ENCODE measurements around the gene TSTD2.

TSTD2 gene

GRCh38 chr9:97557606-97558095 lies 75.5 kb downstream of the TSTD2 start:
- TF ChIP-seq CTCF (conservative IDR thresholded peaks at IDR 0.05; ENCODE audit: low read depth, low read length): no peak
- H4K20me1 ChIP-seq (ENCODE audit: insufficient read depth): no peaks in the 10 kb centered on the region
- no peaks in the 10 kb centered on the region for H3K79me2 ChIP-seq (ENCODE audit: insufficient read depth, low read depth)
- peak overlapping the region; percentile 86; the same call in 1 of the 2 replicates for H3K27ac ChIP-seq
- no peak overlapping the region for H3K9ac ChIP-seq
- no peak overlapping the region for H3K4me3 ChIP-seq (IDR thresholded peaks at IDR 0.05; ENCODE audit: insufficient read depth, low read depth, low read length)
- peak overlapping the region; percentile 36 for H3K4me2 ChIP-seq
- peaks cover 45% of the 10 kb centered on the region for H3K4me1 ChIP-seq (ENCODE audit: low read depth, poor library complexity, severe bottlenecking)
- no peaks in the 10 kb centered on the region for H3K36me3 ChIP-seq (ENCODE audit: insufficient read depth)
- H2AFZ ChIP-seq (ENCODE audit: low read depth): no peak overlapping the region
- H3K27me3 ChIP-seq (ENCODE audit: insufficient read depth, low read depth): no peaks in the 10 kb centered on the region

- Histone ChIP-seq H3K27me3 (ENCODE audit: insufficient read depth, low read depth) (no peaks in the 10 kb centered on the region), H3K4me1 (ENCODE audit: low read depth, poor library complexity, severe bottlenecking) (peaks cover 45% of the 10 kb centered on the region), H3K4me3 (IDR thresholded peaks at IDR 0.05; ENCODE audit: insufficient read depth, low read depth, low read length) (no peak overlapping the region), H3K4me2 (peak overlapping the region; percentile 36; the same call in 1 of the 2 replicates), H4K20me1 (ENCODE audit: insufficient read depth) (no peaks in the 10 kb centered on the region), H3K9ac (no peak overlapping the region), H3K36me3 (ENCODE audit: insufficient read depth) (no peaks in the 10 kb centered on the region), H2AFZ (ENCODE audit: low read depth) (no peak overlapping the region), H3K27ac (no peak overlapping the region), H3K79me2 (ENCODE audit: insufficient read depth, low read depth) (no peaks in the 10 kb centered on the region)
- no peak for TF ChIP-seq CTCF (conservative IDR thresholded peaks at IDR 0.05; ENCODE audit: low read depth, low read length)
Observed at GRCh38 chr9:97556721-97557605, 76.2 kb downstream of the TSTD2 start.

GRCh38 chr9:97556036-97556720 lies 77.0 kb downstream of the TSTD2 start:
- Histone ChIP-seq H3K4me2 (no peak overlapping the region), H4K20me1 (ENCODE audit: insufficient read depth) (no peaks in the 10 kb centered on the region), H3K27ac (no peak overlapping the region), H3K4me3 (IDR thresholded peaks at IDR 0.05; ENCODE audit: insufficient read depth, low read depth, low read length) (no peak overlapping the region), H3K36me3 (ENCODE audit: insufficient read depth) (no peaks in the 10 kb centered on the region), H2AFZ (ENCODE audit: low read depth) (no peak overlapping the region), H3K27me3 (ENCODE audit: insufficient read depth, low read depth) (no peaks in the 10 kb centered on the region), H3K4me1 (ENCODE audit: low read depth, poor library complexity, severe bottlenecking) (peaks cover 40% of the 10 kb centered on the region), H3K9ac (no peak overlapping the region), H3K79me2 (ENCODE audit: insufficient read depth, low read depth) (no peaks in the 10 kb centered on the region)
- TF ChIP-seq CTCF (conservative IDR thresholded peaks at IDR 0.05; ENCODE audit: low read depth, low read length): no peak

- Histone ChIP-seq H4K20me1 (ENCODE audit: insufficient read depth) (no peaks in the 10 kb centered on the region), H3K4me1 (ENCODE audit: low read depth, poor library complexity, severe bottlenecking) (peaks cover 30% of the 10 kb centered on the region), H3K79me2 (ENCODE audit: insufficient read depth, low read depth) (no peaks in the 10 kb centered on the region), H3K4me2 (no peak overlapping the region), H3K36me3 (ENCODE audit: insufficient read depth) (no peaks in the 10 kb centered on the region), H3K4me3 (IDR thresholded peaks at IDR 0.05; ENCODE audit: insufficient read depth, low read depth, low read length) (no peak overlapping the region), H2AFZ (ENCODE audit: low read depth) (no peak overlapping the region), H3K27ac (no peak overlapping the region), H3K9ac (no peak overlapping the region), H3K27me3 (ENCODE audit: insufficient read depth, low read depth) (no peaks in the 10 kb centered on the region)
- TF ChIP-seq CTCF (conservative IDR thresholded peaks at IDR 0.05; ENCODE audit: low read depth, low read length): no peak
Observed at GRCh38 chr9:97555164-97555563, 78.0 kb downstream of the TSTD2 start.
